Cardiac septum (tissue), 1 donor: Measurements from ENCODE around the gene RPL13A. TPM values are rescaled to one million over a fixed set of nuclear protein-coding genes. Genes with fewer than 3 reads are reported as not detected.

ENCODE experiments used
- DNase-seq: peaks from one replicate; pipeline ENCODE4 v3.0.0-alpha.2; 2020; ENCODE audit warnings: low spot score
- intact Hi-C: fragments of 100-400 bp; cut with DNase I; formaldehyde crosslinking; loops from one replicate; pipeline ENCODE4 v1.14.0; 2022
- total RNA-seq: library from RNA; stranded (reverse); fragmentation: NEBNext Ultra II Directional; extraction: Animal tissue kit (Norgen Biotek cat#: 25700); gene quantifications from one replicate; pipeline ENCODE4 v1.2.1, GENCODE V29; 2021
- donor health status: DM: no; HTN: no; CAD: no.

The RPL13A gene
- total RNA-seq, 1 donor from 2014 or later: 1,030 TPM

- peak; percentile 84 for DNase-seq
- intact Hi-C loops: loop anchor here (5.0 to 10.0 kb wide), 2 partner anchors 180 to 378 kb away; partner anchors contain the start of genes AKT1S1, PRMT1 and TBC1D17
Observed at GRCh38 chr19:49497047-49497788, 9.8 kb downstream of the RPL13A start.

DNA sequence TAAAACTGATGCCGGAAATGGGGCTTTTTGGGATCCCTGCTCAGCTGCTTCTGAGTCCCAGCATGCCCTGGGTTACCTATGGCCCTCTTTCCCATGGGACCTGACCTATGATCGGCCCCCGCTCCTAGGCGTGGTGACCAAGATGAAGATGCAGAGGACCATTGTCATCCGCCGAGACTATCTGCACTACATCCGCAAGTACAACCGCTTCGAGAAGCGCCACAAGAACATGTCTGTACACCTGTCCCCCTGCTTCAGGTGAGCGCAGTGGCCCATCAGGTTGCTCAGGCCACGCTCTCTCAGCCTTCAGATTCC lies 10.3 kb downstream of the RPL13A start:
- intact Hi-C loops: loop anchor here (5.0 to 10.0 kb wide), 2 partner anchors 180 to 377 kb away; partner anchors contain the start of genes AKT1S1, PRMT1 and TBC1D17
- no peak for DNase-seq

GRCh38 chr19:49498475-49498874 lies 11.1 kb downstream of the RPL13A start:
- intact Hi-C loops: loop anchor here (5.0 to 10.0 kb wide), 2 partner anchors 179 to 376 kb away; partner anchors contain the start of genes AKT1S1, PRMT1 and TBC1D17
- DNase-seq: no peak

- DNase-seq: no peak
Observed at GRCh38 chr19:49499030-49499670, 11.7 kb downstream of the RPL13A start.

GRCh38 chr19:49502866-49503581 lies 15.6 kb downstream of the RPL13A start:
- no peak for DNase-seq
- intact Hi-C loops: loop anchor here (2.0 kb wide), 2 partner anchors 44 to 68 kb away; no protein-coding TSS in a partner anchor

More at GRCh38 chr19:49499030-49499670, 11.7 kb downstream of the RPL13A start:
- intact Hi-C loops: loop anchor here (5.0 to 10.0 kb wide), 2 partner anchors 178 to 376 kb away; partner anchors contain the start of genes AKT1S1, PRMT1 and TBC1D17

DNA sequence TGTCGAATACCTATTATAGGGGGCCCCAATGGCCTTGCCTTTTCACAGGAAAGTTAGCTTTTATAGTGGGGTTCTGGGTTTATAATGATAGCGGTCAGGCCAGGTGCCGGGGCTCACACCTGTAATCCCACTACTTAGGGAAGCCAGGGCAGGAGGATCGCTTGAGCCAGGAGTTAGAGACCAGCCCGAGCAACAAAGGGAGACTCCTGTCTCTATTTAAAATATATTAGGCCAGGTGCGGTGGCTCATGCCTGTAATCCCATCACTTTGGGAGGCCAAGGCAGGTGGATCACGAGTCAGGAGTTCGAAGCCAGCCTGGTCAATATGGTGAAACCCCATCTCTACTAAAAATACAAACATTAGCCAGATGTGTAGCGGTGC lies 16.2 kb downstream of the RPL13A start:
- intact Hi-C loops: loop anchor here (2.0 kb wide), 2 partner anchors 43 to 67 kb away; no protein-coding TSS in a partner anchor
- no peak for DNase-seq

- intact Hi-C loops: no loop called here
- no peak for DNase-seq
Observed at GRCh38 chr19:49506575-49507105, 19.2 kb downstream of the RPL13A start.

DNA sequence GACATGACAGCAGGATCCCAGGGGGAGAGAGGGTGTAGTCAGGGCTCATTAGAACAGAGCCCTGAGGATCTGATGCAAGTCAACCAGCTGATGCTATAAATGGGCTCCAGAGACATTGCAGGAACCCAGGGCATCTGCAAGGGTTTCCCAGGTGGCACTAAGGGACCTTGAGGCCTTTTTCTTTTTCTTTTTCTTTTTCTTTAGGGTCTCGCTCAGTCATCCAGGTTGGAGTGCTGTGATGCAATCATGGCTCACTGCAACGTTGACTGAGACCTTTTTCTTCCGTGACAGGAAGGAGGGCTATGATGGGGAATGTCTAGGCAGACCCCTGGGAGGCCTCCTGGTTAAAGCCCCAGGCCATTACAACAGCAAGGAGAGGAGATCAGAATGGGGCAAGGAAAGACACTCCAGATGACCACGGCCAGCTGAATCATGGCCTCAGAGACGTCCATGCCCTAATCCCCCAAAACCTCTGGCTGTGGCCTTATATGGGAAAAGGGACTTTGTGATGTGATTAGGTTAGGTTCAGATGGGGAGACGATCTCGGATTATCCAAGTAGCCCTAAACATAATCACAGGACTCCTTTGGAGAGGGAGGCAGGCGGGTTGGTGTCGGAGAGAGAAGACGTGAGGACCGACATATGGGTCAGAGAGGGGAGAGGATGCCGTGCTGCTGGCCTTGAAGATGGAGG lies 20.5 kb downstream of the RPL13A start:
- intact Hi-C loops: no loop called here
- DNase-seq: no peak

GRCh38 chr19:49512970-49513745 lies 25.8 kb downstream of the RPL13A start:
- peak; percentile 82 for DNase-seq
- intact Hi-C loops: no loop called here

DNA sequence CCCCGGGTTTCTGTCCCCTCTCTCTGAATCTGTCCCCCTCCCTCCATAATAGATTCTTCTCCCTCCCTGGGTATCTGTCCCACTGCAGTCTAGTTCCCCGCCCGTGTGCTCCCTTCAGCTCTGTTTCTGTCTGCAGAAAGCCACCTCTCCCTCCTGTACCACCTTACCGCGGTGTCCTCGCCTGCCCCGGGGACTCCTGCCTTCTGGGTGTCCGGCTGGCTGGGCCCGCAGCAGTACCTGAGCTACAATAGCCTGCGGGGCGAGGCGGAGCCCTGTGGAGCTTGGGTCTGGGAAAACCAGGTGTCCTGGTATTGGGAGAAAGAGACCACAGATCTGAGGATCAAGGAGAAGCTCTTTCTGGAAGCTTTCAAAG lies 26.3 kb downstream of the RPL13A start:
- intact Hi-C loops: no loop called here
- DNase-seq: no peak

GRCh38 chr19:49514151-49514550 lies 26.7 kb downstream of the RPL13A start:
- intact Hi-C loops: no loop called here
- DNase-seq: no peak

DNA sequence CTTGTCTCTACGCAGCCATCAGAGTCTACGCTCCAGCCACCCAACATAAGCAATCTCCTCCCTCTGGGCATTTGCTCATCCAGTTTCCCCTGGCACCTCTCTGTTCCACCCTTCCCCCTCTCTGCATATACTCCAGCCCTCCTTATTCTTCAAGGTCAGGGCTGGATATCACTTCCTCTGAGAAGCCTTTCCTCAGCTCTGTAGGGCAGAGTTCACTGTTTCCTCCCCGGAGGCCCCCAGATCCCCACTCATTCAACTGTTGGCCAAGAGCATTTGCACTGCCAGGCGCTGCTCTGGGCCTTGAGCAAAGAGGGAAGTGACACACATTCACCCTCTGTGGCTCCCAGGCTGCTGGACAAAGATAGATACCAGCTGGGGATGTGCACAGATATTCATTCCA lies 28.4 kb downstream of the RPL13A start:
- DNase-seq: no peak
- intact Hi-C loops: no loop called here

- DNase-seq: no peak
- intact Hi-C loops: no loop called here
Observed at GRCh38 chr19:49518033-49518432, 30.6 kb downstream of the RPL13A start.

- no peak for DNase-seq
- intact Hi-C loops: no loop called here
Observed at GRCh38 chr19:49520705-49521319, 33.4 kb downstream of the RPL13A start.

DNA sequence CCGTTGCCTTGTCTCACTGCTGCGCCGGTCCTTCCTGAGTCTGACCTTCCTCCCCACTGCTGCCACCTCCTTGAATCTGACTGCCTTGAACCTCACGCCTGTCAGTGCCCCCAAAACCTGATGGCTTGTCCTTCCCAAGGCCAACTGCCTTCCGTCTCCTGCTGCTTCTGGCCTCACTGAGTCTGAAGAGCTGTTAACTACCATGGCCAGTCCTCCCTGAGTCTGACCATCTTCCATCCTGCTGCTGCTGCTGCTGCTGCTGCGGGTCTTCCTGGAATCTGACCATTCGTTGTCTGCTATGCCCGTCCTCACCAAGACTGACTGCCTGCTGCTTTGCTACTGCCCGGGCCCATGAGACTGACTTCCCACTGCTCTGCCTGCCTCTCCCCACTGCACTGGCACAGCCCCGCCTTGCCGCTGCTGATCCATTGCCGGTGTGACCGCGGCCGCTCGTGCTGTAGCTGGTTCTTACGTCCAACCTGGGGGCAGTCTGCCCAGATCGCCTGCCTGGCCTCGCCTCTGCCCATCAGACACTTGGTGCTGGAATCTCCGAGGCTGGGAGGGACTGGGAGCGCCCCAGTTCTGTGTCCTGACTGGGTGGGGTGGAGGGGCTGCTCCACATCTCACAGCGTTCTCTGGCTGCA lies 37.5 kb downstream of the RPL13A start:
- no peak for DNase-seq
- intact Hi-C loops: no loop called here

GRCh38 chr19:49528211-49528771 lies 40.9 kb downstream of the RPL13A start:
- DNase-seq: no peak

DNA sequence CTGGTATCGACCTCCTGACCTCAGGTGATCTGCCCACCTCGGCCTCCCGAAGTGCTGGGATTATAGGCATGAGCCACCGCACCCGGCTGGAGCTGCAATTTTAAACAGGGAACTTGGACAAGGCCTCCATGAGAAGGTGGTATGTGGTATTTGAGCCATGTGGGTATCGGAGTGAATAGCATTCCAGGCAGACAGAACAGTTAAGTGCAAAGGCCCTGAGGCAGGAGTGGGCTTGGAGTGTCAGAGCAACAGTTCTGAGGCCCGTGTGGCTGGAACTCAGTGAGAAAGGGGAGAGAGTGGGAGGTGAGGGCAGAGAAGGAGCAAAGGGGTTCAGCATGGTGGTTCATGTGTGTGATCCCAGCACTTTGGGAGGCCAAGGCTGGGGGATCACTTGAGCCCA lies 43.3 kb downstream of the RPL13A start:
- intact Hi-C loops: no loop called here
- no peak for DNase-seq

More at GRCh38 chr19:49528211-49528771, 40.9 kb downstream of the RPL13A start:
- intact Hi-C loops: no loop called here
